ENCODE results near the gene SUN2. TPM values are rescaled to one million over a fixed set of nuclear protein-coding genes. Genes with fewer than 3 reads are reported as not detected.

The SUN2 gene
- total and polyA plus RNA-seq, 8 donors = 44.8 to 99.2 (median 76.4) TPM

DNA sequence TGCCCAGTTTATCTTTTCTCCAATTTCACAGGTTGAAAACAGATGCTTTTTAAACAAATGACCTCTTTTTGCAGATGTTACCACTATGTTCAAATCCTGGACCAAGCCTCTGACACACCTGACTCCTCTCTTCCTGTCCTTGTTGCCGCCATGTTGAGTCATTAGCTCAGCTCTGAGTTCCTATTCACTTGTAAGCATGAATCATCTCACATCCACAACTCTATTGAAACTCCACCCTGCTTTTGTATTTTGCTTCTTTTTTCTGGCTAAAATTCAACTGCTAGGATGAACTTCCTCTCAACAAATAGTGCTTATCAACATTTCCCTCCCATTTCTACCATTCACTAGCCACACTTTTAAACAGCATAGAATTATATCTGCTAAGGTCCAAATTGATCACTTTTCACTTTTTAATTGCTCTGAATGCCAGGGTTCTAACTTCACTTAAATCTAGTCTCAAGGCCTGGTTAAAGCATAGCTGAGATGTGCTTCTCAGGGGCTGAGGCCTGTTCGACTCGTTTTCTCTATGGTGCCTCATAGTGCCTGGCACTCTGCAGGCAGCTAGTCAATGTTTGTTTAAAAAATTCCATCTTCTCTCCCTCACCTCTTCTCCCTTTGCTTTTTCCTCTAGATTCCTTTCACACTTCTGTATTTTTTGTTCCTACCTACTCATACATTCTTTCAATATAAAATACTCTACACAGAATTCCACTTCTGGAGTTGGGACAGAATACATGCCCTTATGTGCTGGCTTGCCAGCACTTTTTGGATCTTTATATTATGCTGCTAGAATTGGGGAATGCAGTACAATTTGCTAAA is 59.0 kb downstream of the SUN2 start:
- TF ChIP-seq, protein P1, sequence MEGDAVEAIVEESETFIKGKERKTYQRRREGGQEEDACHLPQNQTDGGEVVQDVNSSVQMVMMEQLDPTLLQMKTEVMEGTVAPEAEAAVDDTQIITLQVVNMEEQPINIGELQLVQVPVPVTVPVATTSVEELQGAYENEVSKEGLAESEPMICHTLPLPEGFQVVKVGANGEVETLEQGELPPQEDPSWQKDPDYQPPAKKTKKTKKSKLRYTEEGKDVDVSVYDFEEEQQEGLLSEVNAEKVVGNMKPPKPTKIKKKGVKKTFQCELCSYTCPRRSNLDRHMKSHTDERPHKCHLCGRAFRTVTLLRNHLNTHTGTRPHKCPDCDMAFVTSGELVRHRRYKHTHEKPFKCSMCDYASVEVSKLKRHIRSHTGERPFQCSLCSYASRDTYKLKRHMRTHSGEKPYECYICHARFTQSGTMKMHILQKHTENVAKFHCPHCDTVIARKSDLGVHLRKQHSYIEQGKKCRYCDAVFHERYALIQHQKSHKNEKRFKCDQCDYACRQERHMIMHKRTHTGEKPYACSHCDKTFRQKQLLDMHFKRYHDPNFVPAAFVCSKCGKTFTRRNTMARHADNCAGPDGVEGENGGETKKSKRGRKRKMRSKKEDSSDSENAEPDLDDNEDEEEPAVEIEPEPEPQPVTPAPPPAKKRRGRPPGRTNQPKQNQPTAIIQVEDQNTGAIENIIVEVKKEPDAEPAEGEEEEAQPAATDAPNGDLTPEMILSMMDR (IDR thresholded peaks at IDR 0.05) = no peak
- peak in 2 of 4 donors; percentile 7 to 17 for ATAC-seq
- intact Hi-C loops (cut with DNase I) = no loop called here
- H3K36me3 ChIP-seq = no peaks in the 10 kb centered on the region
- DNase-seq = no peak
- peaks cover 32 to 39% (median 37%) of the 10 kb centered on the region in 3 donors for H3K4me1 ChIP-seq
- peak overlapping the region in 3 of 4 donors; percentile 1 to 68 (median 58) for H3K27ac ChIP-seq
- WGBS, 2 donors = 33 to 34% methylated on average over 3 of the region's 3 CpGs
- H3K9me3 ChIP-seq = no peaks in the 10 kb centered on the region
- no peaks in the 10 kb centered on the region for H3K27me3 ChIP-seq
- H3K4me3 ChIP-seq = peak overlapping the region in 1 of 4 donors; percentile 6
- no peak for FAIRE-seq

DNA sequence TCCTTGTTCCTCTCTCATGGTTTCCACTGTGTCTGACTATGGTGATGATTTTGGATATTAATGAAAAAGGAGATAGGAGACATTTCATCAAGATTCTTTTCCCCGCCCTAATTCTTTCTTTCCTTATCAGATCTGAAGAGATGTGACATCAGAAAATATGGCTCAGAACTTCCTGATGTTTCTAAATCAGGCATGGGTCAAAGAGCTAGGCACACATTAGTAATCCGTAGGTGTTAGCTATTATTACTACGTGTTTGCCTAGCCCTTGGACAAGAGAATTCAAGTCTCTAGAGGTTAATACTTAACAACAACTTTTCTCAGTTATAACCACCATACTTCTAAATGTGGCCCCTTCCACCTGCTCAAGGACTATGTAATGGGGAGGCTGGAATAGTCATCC is 60.9 kb downstream of the SUN2 start:
- no peak for ATAC-seq
- peaks cover 32 to 39% (median 33%) of the 10 kb centered on the region in 3 donors for H3K4me1 ChIP-seq

DNA sequence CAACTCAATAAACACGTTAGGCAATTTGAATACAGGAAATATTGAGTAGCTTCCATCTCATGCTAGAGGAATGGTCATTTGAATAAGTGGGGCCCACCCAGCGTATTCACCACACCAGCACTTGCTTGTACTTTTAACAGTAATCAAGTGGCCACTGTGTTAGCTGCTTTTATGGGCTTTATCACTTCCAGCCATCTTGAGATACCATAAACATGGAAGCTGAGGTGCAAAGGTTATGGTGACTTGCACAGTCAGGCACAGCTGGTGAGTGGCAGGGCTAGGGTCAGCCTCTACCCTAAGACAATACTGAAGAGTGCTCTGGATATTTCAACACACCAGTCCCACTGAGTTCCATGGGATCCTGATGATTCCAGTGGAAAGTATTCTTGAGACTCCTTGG is 61.7 kb downstream of the SUN2 start:
- Histone ChIP-seq H3K36me3 (peaks cover 0 to under 1% (median 0%) of the 10 kb centered on the region in 3 donors), H3K27ac (no peak overlapping the region), H3K4me1 (peaks cover 27 to 33% (median 28%) of the 10 kb centered on the region in 3 donors), H3K9me3 (no peaks in the 10 kb centered on the region), H3K27me3 (no peaks in the 10 kb centered on the region), H3K4me3 (no peak overlapping the region)
- 86 to 88% methylated on average over 2 of the region's 2 CpGs for WGBS, 2 donors
- intact Hi-C loops (cut with DNase I) = no loop called here
- TF ChIP-seq, protein P1 (IDR thresholded peaks at IDR 0.05) = no peak
- no peak for ATAC-seq
- FAIRE-seq = no peak
- DNase-seq = no peak

More for the DNA sequence above, 60.9 kb downstream of the SUN2 start:
- no peaks in the 10 kb centered on the region for H3K27me3 ChIP-seq
- no peak for DNase-seq
- H3K9me3 ChIP-seq = no peaks in the 10 kb centered on the region
- H3K4me3 ChIP-seq = no peak overlapping the region
- intact Hi-C loops (cut with DNase I) = no loop called here
- peak overlapping the region in 2 of 4 donors; percentile 15 to 47 for H3K27ac ChIP-seq
- H3K36me3 ChIP-seq = no peaks in the 10 kb centered on the region
- 75 to 85% methylated on average over 3 of the region's 3 CpGs for WGBS, 2 donors
- TF ChIP-seq, protein P1 (IDR thresholded peaks at IDR 0.05) = no peak
- no peak for FAIRE-seq

DNA sequence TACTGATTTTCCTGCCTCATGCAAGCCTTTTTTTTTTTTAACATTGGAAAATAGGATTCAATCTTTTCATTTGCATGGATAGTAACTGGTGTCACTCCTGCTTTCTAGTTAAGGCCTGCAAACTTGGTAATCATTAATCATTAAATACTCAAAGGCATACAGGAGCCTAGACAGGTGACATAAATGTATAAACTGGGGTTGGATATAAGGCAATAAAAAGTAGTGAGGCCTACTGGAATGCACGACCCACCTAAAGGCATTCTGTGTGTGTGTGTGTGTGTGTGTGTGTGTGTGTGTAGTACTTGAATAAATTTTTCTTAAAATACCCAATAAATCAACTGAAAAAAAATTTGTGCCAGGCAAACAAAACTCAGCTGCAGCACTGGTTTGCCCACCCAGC is 66.1 kb downstream of the SUN2 start:
- intact Hi-C loops (cut with DNase I) = no loop called here
- TF ChIP-seq, protein P1 (IDR thresholded peaks at IDR 0.05) = no peak
- Histone ChIP-seq H3K4me3 (no peak overlapping the region), H3K36me3 (peaks cover 0 to 34% (median 15%) of the 10 kb centered on the region in 3 donors), H3K27me3 (no peaks in the 10 kb centered on the region), H3K4me1 (no peaks in the 10 kb centered on the region), H3K9me3 (no peaks in the 10 kb centered on the region), H3K27ac (no peak overlapping the region)
- 46 to 48% methylated on average over 1 of the region's 1 CpG for WGBS, 2 donors
- FAIRE-seq (no peak), ATAC-seq (no peak), DNase-seq (no peak)

DNA sequence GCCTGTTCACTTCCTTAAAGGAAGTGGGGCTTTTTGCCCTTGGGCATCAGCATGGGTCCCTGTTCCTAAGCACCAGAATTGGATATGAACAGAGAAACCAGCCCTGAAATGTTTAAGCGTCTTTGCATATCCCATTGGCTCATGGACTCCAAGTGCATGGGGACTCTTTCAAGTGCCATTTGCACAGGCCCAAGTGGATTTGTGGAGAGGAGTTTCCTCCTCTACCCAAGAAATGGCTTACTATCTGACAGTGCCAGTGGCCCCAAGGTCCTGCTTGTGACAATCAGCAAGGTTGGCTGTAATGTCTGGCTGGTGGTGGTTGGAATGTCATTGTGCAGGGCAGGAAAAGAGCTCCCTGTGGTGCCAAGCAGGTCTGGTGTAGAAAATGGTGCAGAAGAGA is 70.0 kb downstream of the SUN2 start:
- intact Hi-C loops (cut with DNase I) = no loop called here
- Histone ChIP-seq H3K27me3 (no peaks in the 10 kb centered on the region), H3K36me3 (peaks cover 0 to 40% (median 15%) of the 10 kb centered on the region in 3 donors), H3K4me1 (peaks cover 0 to 8% (median 4%) of the 10 kb centered on the region in 3 donors), H3K9me3 (no peaks in the 10 kb centered on the region), H3K4me3 (no peak overlapping the region), H3K27ac (no peak overlapping the region)
- ATAC-seq (no peak), FAIRE-seq (no peak), DNase-seq (no peak)
- TF ChIP-seq, protein P1 (IDR thresholded peaks at IDR 0.05) = no peak
- WGBS, 2 donors = 89 to 96% methylated on average over 1 of the region's 1 CpG

Data from pancreas (tissue), 10 donors.